SK-N-MC (cell line): ENCODE data around the gene CD58.
"Not testable (repeated sequence)": the region's sequence is repeated elsewhere in the genome, so short reads cannot be mapped to it uniquely, and the experiment has no call there.

Experiments used
- DNase-seq: peaks from one replicate; pipeline ENCODE4 v3.0.0-alpha.2; 2011; ENCODE audit warnings: low read depth, low spot score
- H3K27ac ChIP-seq: fragments of 200-600 bp; sonication (generic); 2 replicates; pipeline ENCODE4 v1.5.1; 2016; ENCODE audit warnings: mixed run types
- H3K36me3 ChIP-seq: fragments of 200-600 bp; sonication (generic); 2 replicates; pipeline ENCODE4 v1.6.1; 2017; ENCODE audit warnings: antibody characterized with exemption, low read length, mixed read lengths; ENCODE audit not compliant: insufficient read depth
- H3K4me3 ChIP-seq: fragments of 200-600 bp; sonication (generic); 2 replicates; pipeline ENCODE4 v1.5.1; 2016
- H3K9ac ChIP-seq: fragments of 200-600 bp; sonication (generic); 2 replicates; pipeline ENCODE4 v1.8.0; 2017; ENCODE audit warnings: mixed run types, mixed read lengths; ENCODE audit not compliant: insufficient read length
- H3K9me3 ChIP-seq: fragments of 200-600 bp; sonication (generic); 2 replicates; pipeline ENCODE4 v1.6.1; 2017; ENCODE audit warnings: low read depth, mild to moderate bottlenecking, antibody characterized with exemption, low read length, moderate library complexity, mixed read lengths
- EZH2 ChIP-seq: fragments of 200-600 bp; sonication (generic); IDR thresholded peaks from one replicate; pipeline ENCODE4 v1.6.1; 2017; ENCODE audit warnings: antibody characterized with exemption
- FOXP2 ChIP-seq: optimal IDR thresholded peaks from 2 replicates; pipeline ENCODE3; 2011; ENCODE audit warnings: mild to moderate bottlenecking, moderate library complexity; ENCODE audit not compliant: insufficient read depth; ENCODE audit errors: extremely low read length, control extremely low read depth
- POLR2AphosphoS5 ChIP-seq: IDR thresholded peaks from 2 replicates; pipeline ENCODE4 v1.6.1; 2012; ENCODE audit warnings: mild to moderate bottlenecking, low read depth, low read length, borderline replicate concordance

CD58 gene

GRCh38 chr1:116605315-116605714, 34.5 kb upstream of the CD58 start:
- TF ChIP-seq POLR2AphosphoS5: no peak
- no peak for TF ChIP-seq FOXP2
- TF ChIP-seq EZH2: no peak
- H3K4me3 ChIP-seq: no peak overlapping the region
- no peaks in the 10 kb centered on the region for H3K36me3 ChIP-seq
- H3K9me3 ChIP-seq: no peaks in the 10 kb centered on the region
- H3K27ac ChIP-seq: no peak overlapping the region
- no peak overlapping the region for H3K9ac ChIP-seq
- no peak for DNase-seq

GRCh38 chr1:116604408-116604807, 33.6 kb upstream of the CD58 start:
- not testable (repeated sequence) for H3K36me3 ChIP-seq

GRCh38 chr1:116603646-116604045, 32.8 kb upstream of the CD58 start:
- DNase-seq, H3K9ac ChIP-seq, H3K4me3 ChIP-seq, H3K36me3 ChIP-seq, H3K9me3 ChIP-seq, H3K27ac ChIP-seq: not testable (repeated sequence)

More at GRCh38 chr1:116604408-116604807, 33.6 kb upstream of the CD58 start:
- not testable (repeated sequence) for DNase-seq, H3K27ac ChIP-seq, H3K4me3 ChIP-seq, H3K9me3 ChIP-seq, H3K9ac ChIP-seq

DNA sequence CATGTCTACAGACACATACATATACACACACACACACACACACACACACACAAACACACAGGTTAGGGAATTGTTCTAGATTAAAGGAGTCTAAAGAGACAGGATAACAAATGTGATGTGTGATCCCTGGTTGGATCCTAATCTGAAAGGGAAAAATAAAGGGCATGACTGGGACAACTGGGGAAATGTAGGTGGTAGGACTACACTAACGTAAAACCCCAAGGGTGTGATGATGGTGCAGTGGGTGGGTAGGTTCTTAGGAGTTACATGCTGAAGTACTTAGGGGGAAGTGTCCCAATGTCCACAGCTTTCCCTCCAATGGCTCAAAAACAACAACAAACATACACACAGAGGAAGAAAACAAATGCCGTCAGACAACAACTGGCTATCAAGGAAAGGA, 28.5 kb upstream of the CD58 start:
- H3K4me3 ChIP-seq, H3K27ac ChIP-seq, DNase-seq, H3K36me3 ChIP-seq, H3K9me3 ChIP-seq, H3K9ac ChIP-seq: not testable (repeated sequence)

DNA sequence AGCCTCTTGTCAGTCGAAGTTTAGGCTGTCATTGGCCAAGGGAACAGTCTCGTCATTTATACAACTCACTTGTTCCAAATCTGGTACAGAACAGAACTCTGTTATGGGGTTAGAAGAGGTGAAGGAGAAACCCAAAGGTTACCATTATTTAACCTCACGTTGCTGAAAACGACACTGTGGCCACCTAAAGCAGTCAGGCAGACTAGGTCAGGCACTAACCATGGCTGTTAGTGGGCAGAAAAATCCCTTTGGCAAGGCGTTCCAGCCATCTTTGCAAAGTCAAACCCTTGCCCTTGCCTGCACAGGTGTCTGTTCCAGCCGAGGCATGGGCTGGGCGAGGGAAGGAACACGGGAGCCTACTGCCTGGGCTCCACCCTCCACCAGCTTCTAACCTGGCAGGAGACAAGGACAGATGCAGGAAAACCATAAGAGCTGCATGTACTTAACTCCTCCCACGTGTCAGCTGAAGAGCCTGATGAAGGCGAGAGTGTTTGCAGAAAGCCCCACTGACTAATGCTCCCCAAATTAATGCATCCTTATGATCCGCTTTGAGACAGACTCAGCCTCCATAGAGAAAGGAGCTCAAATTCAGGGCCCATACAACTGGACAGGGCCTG, 27.7 kb upstream of the CD58 start:
- not testable (repeated sequence) for H3K9ac ChIP-seq, H3K9me3 ChIP-seq, H3K4me3 ChIP-seq, DNase-seq, H3K27ac ChIP-seq, H3K36me3 ChIP-seq

DNA sequence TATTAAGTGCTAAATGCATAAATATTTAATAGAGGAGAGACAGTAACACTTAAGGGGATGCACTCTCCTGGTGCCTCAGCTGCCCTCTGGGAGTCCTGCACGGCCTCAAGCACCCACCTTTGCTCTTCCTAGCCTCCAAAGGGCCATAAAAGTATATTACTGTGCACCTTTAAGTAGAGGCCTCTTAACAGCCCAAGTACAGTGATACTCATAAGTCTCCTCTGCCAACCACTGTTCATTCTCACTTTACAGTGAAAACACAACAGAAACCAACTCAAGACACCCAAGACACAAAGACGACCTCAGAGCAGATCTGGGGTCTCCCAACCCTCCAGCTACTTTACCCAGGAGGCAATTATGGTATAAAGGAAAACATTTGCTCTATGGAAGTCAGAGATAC, 26.6 kb upstream of the CD58 start:
- H3K27ac ChIP-seq, H3K4me3 ChIP-seq: not testable (repeated sequence)

DNA sequence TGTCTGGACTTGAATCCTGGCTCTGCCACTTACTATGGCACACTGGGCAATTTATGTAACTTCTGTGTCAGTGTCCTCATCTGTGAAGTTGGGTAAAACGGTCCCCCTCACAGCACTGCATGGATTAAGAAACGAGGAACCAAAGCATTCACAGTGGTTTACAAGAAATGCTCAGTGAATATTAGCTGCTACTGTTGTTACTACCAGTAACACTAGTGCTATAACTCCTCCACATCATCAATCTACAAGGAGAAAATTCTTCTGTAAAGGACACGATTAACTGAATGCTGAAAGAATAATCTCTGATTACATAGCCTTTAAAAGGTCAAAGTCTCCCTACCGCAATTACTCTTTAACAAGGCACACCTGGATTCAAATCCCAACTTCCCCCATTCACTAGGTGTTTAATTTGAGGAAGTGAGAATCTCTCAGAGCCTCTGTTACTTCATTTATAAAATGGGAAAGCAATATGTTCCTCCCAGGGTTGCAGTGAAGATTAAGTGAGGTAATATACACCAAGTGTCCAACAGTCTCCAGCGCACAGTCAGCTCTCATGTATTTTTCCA, 26.0 kb upstream of the CD58 start:
- not testable (repeated sequence) for H3K36me3 ChIP-seq, H3K4me3 ChIP-seq, DNase-seq, H3K9me3 ChIP-seq, H3K27ac ChIP-seq, H3K9ac ChIP-seq

More for the DNA sequence above, 26.6 kb upstream of the CD58 start:
- not testable (repeated sequence) for H3K9ac ChIP-seq, H3K9me3 ChIP-seq, H3K36me3 ChIP-seq, DNase-seq

DNA sequence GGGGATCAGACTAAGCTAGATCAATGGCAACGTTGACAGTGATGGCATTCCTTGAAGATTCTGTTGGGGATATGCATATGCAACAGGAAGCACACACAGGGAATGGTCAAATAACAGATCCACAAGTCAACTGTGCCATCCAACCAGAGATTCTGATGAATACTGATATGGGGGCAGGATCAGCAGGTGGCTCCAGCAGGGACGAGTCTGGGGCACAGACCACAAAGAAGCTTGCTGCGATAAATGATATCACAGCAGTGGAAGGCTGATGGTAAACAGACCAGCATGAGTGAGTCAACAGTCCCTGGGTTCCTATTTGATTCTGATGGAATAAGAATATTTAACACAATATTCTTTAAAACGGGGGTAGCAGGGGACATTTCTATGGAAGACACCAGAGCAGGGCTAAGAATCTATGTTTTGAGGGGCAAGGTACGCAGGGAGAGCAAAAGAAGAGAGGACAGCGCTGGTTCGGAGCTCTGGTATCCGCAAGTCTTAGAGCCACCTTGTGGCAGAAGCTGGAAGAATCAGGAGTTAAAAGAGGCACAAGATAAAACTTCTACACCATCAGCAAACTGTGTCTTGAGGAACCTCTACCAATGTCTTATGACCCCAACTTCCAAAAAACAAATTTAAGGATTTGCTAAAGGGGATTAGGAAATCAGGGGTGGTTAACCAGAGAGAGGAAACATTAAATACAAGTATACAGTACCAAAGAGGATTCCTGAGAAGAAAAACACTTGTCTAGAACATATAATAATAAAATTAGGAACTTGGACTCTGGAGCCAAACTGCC, 25.3 kb upstream of the CD58 start:
- H3K36me3 ChIP-seq, H3K9ac ChIP-seq, H3K27ac ChIP-seq, DNase-seq, H3K9me3 ChIP-seq: not testable (repeated sequence)
- H3K4me3 ChIP-seq: peak overlapping the region; percentile 19; the same call in 1 of the 2 replicates

- not testable (repeated sequence) for DNase-seq, H3K9ac ChIP-seq, H3K27ac ChIP-seq, H3K36me3 ChIP-seq, H3K4me3 ChIP-seq, H3K9me3 ChIP-seq
These were observed 24.4 kb upstream of the CD58 start for GRCh38 chr1:116595065-116595840.

- H3K9ac ChIP-seq, H3K36me3 ChIP-seq, H3K4me3 ChIP-seq, H3K27ac ChIP-seq, DNase-seq, H3K9me3 ChIP-seq: not testable (repeated sequence)
These were observed 23.2 kb upstream of the CD58 start for GRCh38 chr1:116593977-116594376.

- H3K4me3 ChIP-seq, H3K9ac ChIP-seq, H3K27ac ChIP-seq, H3K36me3 ChIP-seq, DNase-seq, H3K9me3 ChIP-seq: not testable (repeated sequence)
These were observed 22.6 kb upstream of the CD58 start for GRCh38 chr1:116593401-116593800.

DNA sequence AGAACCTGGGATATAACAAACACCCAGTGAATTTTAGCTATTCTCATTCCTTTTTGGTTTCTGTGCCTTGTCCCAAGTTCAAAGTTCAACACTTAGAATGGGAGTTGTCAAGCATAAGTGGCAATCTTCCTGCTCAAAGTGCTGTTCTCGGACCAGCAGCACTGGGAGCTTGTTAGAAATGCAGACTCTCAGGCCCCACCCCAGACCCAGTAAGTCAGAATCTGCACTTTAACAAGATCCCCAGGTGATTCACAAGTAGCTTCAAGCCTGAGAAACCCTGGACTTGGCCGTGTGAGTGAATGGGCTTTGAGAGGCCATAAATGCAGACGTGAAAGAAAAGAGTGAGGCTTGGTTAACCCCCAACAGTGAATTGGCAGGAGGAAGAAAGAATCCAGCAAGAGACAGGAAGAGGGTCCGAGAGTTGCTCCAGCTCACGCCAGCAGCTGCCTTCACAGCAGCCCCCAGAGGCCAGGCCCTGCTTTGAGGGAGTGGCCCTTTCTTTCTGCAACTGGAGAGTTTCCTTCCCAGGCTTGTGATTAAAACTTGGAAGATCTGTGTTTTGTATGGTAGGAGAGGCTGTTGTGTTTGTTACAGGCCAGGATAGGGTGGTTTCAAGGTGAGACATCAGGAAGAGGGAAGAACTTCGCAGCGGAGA, 21.3 kb upstream of the CD58 start:
- not testable (repeated sequence) for H3K9me3 ChIP-seq, H3K36me3 ChIP-seq, H3K9ac ChIP-seq, H3K27ac ChIP-seq, DNase-seq, H3K4me3 ChIP-seq
